Prostate gland (tissue), 2 donors: ENCODE measurements around the gene C12orf56. TPM values are rescaled to one million over a fixed set of nuclear protein-coding genes. Genes with fewer than 3 reads are reported as not detected.

Source experiments
- DNase-seq: peaks from one replicate; pipeline ENCODE4 v3.0.0-alpha.2; 2019; ENCODE audit warnings: low spot score
- H3K27ac ChIP-seq, 2 donors: fragments of 200-600 bp; sonication (generic); 2 replicates each; pipeline ENCODE4 v1.5.1; 2017 to 2019
- H3K27me3 ChIP-seq: fragments of 200-600 bp; sonication (generic); replicated peaks from 2 replicates; pipeline ENCODE4 v1.5.1; 2019; ENCODE audit not compliant: insufficient read depth
- H3K36me3 ChIP-seq, 2 donors: fragments of 200-600 bp; sonication (generic); 1 replicate in 1 of 2; 2 replicates in 1 of 2; pipeline versions ENCODE4 v1.5.1 to v1.8.1; 2017 to 2019
- H3K4me1 ChIP-seq: fragments of 200-600 bp; sonication (generic); replicated peaks from 2 replicates; pipeline ENCODE4 v1.5.1; 2019
- H3K4me3 ChIP-seq, 2 donors: fragments of 200-600 bp; sonication (generic); 2 replicates each; pipeline ENCODE4 v1.5.1; 2017 to 2019
- H3K9me3 ChIP-seq: fragments of 200-600 bp; sonication (generic); 2 replicates; pipeline ENCODE4 v1.5.1; 2017
- CTCF ChIP-seq, 4 experiments: fragments of 200-600 bp in 2 of 4; fragments of 450-650 bp in 2 of 4; sonication (generic) in 2 of 4; IDR thresholded peaks; 1 replicate in 3 of 4; 2 replicates in 1 of 4; pipeline ENCODE4 v1.5.1; 2016 to 2019; ENCODE audit warnings: antibody characterized with exemption in 4 of 4, mild to moderate bottlenecking in 2 of 4, moderate library complexity in 2 of 4
- POLR2A ChIP-seq: fragments of 450-650 bp; IDR thresholded peaks from one replicate; pipeline ENCODE4 v1.6.1; 2016; ENCODE audit warnings: antibody characterized with exemption, mild to moderate bottlenecking
- POLR2AphosphoS5 ChIP-seq: sonication (generic); formaldehyde crosslinking; IDR thresholded peaks from one replicate; pipeline ENCODE4 v1.6.1; 2017; ENCODE audit warnings: antibody characterized with exemption
- WGBS: methylation state at CpG from one replicate; pipeline ENCODE4 v1.1.5; 2018; 5-methylcytosine and 5-hydroxymethylcytosine counted together
- intact Hi-C: fragments of 100-400 bp; cut with DNase I; formaldehyde crosslinking; loops from one replicate; pipeline ENCODE4 v1.14.2; 2022
- total RNA-seq, 2 donors: library from RNA; depleted of rRNA; stranded (reverse); fragments of >200 nt; gene quantifications; one replicate each; pipeline ENCODE4 v1.1.0, GENCODE V29; 2016

The C12orf56 gene
- total RNA-seq, 2 donors from 2014 or later: 0.91 to 2.1 TPM

- TF ChIP-seq CTCF (IDR thresholded peaks at IDR 0.05): no peak
- no peak for TF ChIP-seq POLR2A
- TF ChIP-seq POLR2AphosphoS5: no peak
- WGBS: 24% methylated on average over 2 of the region's 2 CpGs
- intact Hi-C loops: no loop called here
Measured at GRCh38 chr12:64225626-64226025, 164.9 kb downstream of the C12orf56 start.

GRCh38 chr12:64222009-64222765 lies 168.4 kb downstream of the C12orf56 start, which contains the start of gene KICS2:
Gene KICS2, minus strand, starts transcription at chr12:64222296. Its CDS starts 59 bp downstream, at chr12:64222237.
- no peaks in the 10 kb centered on the region for H3K36me3 ChIP-seq
- under 1% methylated on average over 51 of the region's 56 CpGs for WGBS
- intact Hi-C loops: no loop called here
- H3K4me3 ChIP-seq: peak within 1 kb of the TSS; percentile 75 to 87
- H3K27me3 ChIP-seq: no peaks in the 10 kb centered on the region
- TF ChIP-seq POLR2A (peak; percentile 65), CTCF (IDR thresholded peaks at IDR 0.05) (peak in 2 of 4 experiments; percentile 25 to 37), POLR2AphosphoS5 (peak; percentile 89)
- DNase-seq: peak; percentile 90
- H3K27ac ChIP-seq: peak within 1 kb of the TSS; percentile 83 to 87
- H3K9me3 ChIP-seq: no peaks in the 10 kb centered on the region
- H3K4me1 ChIP-seq: no peaks in the 10 kb centered on the region

More at GRCh38 chr12:64225626-64226025, 164.9 kb downstream of the C12orf56 start:
- Histone ChIP-seq H3K36me3 (no peaks in the 10 kb centered on the region), H3K4me1 (no peaks in the 10 kb centered on the region), H3K27ac (no peak overlapping the region), H3K27me3 (no peaks in the 10 kb centered on the region), H3K4me3 (no peak overlapping the region), H3K9me3 (no peaks in the 10 kb centered on the region)
- no peak for DNase-seq

GRCh38 chr12:64221651-64222008 lies 168.9 kb downstream of the C12orf56 start:
- Histone ChIP-seq H3K4me3 (peak overlapping the region; percentile 75 to 87), H3K9me3 (no peaks in the 10 kb centered on the region), H3K36me3 (no peaks in the 10 kb centered on the region), H3K27me3 (no peaks in the 10 kb centered on the region), H3K27ac (peak overlapping the region; percentile 83 to 87), H3K4me1 (no peaks in the 10 kb centered on the region)
- intact Hi-C loops: no loop called here
- peak; percentile 78 for DNase-seq
- TF ChIP-seq POLR2AphosphoS5 (no peak), CTCF (IDR thresholded peaks at IDR 0.05) (no peak), POLR2A (no peak)
- WGBS: under 1% methylated on average over 16 of the region's 16 CpGs

GRCh38 chr12:64220046-64220445 lies 170.5 kb downstream of the C12orf56 start:
- Histone ChIP-seq H3K9me3 (no peaks in the 10 kb centered on the region), H3K4me1 (no peaks in the 10 kb centered on the region), H3K27me3 (no peaks in the 10 kb centered on the region), H3K27ac (no peak overlapping the region), H3K4me3 (no peak overlapping the region), H3K36me3 (no peaks in the 10 kb centered on the region)
- WGBS: 94% methylated on average over 3 of the region's 3 CpGs
- no peak for TF ChIP-seq POLR2A
- no peak for DNase-seq
- intact Hi-C loops: no loop called here

GRCh38 chr12:64219145-64219544 lies 171.4 kb downstream of the C12orf56 start:
- intact Hi-C loops: no loop called here
- Histone ChIP-seq H3K27me3 (no peaks in the 10 kb centered on the region), H3K36me3 (no peaks in the 10 kb centered on the region), H3K4me1 (no peaks in the 10 kb centered on the region), H3K4me3 (no peak overlapping the region), H3K27ac (no peak overlapping the region), H3K9me3 (no peaks in the 10 kb centered on the region)
- TF ChIP-seq CTCF (IDR thresholded peaks at IDR 0.05) (no peak), POLR2A (no peak), POLR2AphosphoS5 (no peak)
- WGBS: 52% methylated on average over 2 of the region's 2 CpGs
- no peak for DNase-seq
